GM19351 (cell line): ENCODE data around the gene PARD3B.
"Not testable (repeated sequence)": the region's sequence is repeated elsewhere in the genome, so short reads cannot be mapped to it uniquely, and the experiment has no call there.

Experiments
- ATAC-seq: cut with Tn5 transposase; IDR thresholded peaks from one replicate; pipeline ENCODE4 v1.9.1; 2021; ENCODE audit warnings: mild to moderate bottlenecking, moderate library complexity; ENCODE audit not compliant: unreplicated experiment

PARD3B gene

DNA sequence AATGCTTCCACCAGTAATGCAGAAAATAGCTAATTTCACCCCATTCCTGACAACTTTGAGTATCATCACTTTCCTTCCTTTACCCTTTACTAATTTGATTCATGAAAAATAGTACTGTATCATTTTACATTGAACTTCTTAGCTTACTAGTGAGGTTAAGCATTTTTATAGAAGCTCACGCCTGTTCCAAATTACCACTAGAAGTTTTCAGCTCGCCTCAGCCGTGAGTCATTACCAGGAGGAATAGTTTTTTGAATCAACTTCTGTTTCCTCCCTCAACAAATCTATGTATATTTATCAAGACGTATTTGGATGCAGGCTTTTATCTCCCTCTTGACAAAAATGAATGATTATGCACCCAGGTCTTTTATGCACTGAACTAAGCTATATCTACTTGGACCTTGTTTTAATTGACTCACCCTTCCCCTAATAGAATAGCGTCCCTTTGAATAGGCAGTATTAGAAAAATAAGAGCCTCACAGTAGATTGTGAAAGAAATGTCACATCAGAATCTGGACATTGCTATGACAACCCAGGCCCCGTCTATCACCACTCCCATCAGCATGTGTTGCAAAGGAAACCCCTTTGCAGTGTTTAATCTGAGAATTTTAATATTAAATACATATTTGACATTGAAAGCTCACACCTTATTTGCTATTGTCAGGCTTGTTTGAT is 929.6 kb downstream of the PARD3B start:
- ATAC-seq, result no peak

DNA sequence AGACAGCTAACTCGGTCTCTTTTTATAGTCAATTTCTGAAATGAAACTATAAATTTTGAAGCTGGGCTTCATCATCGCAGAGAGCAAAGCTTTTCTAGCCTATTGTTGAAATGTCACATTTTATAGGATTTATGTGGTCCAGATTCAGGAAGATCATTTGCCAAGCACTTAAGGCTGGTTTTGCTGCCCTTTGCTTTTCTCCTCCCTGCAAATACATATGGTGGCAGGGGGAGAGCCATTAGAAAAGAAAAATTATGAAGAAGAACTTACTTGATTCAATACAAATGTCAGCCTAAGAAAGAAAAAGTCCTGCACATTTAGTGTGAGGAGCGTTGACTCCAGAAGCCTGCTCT is 930.1 kb downstream of the PARD3B start:
- no peak for ATAC-seq

DNA sequence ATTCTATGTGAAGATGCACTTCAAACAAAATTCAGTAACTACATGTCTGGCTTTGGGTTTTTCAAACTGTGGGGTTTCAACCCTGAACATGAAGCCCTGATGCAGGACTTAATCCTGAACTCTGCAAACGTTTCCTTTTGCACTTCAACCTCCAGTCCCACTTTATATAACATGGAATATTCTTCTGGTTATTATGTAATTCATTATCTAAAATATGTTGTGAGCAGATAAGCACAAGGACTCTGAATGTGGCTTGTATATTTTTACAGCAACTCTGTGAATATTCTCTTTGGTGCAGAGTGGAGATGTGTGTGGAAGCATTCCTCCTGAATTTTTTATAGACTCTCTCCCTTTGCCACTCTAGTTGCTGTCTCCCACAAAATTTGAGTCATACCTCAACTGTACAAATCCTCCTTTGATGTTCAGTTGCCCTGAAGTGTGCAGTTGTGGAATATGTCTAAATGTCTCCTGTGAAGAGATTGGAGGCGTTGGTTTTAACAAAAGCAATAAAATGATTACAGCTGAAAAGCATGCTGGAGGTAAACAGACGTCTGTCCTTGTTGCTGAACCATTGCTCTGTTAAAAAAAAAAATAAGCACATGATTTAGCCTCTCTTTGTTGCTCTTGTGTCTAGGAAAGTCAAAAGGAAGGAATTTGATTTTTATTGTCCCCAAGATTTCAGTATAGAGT is 931.9 kb downstream of the PARD3B start:
- ATAC-seq, result no peak

DNA sequence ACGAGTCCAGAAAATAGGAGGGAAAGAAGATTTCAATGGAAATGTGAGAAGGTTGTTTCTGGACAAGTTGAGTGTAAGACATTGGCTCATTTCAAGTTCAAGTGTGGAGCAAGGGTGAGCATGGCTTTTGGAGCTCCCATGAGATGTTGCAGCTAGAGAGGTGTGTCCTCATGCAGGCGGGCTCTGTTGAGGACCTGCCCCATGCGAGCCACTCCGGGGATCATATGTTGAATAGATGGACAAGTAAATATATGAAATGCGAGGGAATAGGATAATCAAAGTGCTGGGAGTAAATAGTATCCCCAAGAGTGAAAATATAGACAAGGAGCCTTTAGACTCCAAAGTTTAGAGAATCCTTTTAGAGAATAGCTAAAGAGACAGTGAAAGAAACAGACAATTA is 936.6 kb downstream of the PARD3B start:
- ATAC-seq, result no peak

DNA sequence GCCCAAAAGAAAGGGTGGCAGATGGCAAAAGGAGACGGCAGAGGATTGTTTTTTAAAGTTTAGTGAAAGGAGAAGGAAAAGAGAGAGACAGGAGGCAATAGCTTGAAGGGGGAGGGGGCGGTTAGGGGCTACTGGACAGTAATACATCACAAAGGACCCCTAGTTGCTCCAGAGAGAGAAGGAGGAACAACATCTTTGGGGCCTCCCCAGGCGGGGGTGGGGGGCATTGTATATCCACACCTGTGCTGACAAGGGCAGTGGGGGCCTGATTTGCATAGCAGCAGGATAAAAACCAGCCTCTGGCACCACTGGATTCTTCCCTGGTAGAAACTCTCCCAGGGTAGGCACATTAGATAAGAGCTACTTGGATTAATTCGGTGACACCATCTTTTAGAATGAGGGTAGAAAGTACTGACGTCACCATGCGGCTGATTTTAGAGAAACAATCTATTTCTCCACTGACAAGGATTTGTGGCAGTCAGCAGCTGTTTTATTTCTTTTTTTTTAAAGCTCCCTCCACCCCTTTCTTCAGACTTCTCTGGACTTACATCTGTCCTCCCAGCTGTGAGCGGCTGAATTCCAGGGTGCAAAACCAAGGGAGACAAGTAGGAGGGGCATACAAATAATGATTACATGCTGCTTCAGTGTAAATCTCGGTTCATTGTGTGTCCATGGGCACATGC is 937.3 kb downstream of the PARD3B start:
- ATAC-seq, result no peak

DNA sequence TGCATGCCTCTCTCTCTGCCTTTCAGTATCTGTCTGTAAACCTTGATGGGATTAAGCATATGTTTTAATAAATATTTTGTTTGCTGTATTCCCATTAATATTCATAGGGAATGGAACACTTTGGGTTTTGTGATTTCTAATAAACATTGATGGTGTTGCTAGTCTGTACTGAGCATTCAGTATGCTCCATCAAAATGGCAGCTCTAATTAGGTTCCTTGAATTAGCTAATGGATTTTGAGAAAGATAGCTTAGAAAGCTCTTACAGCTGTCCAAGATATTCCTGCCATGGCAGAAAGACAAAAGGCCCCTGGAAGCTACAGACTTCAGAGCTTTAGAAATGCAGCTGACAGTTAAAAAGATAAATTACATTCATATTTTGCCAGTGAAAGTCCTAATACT is 937.8 kb downstream of the PARD3B start:
- no peak for ATAC-seq

DNA sequence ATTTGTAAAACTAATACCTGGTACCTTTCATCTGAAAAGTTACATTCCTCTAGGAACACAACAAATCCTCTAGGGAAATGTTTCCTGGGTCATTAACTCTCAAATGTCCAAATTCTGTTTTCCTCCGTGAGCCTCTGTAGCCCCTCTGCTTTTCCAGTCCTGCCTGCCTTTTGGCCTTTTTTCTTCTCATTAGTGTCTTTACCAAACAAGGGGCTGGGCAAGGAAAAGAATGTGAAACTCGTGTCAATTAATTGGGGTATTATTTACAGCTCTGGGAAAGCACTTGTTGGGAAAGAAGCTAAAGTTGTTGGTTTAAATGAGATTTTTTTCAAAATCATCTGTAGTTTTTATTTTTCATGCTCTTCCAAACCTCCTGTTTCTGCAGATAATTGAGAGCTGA is 938.9 kb downstream of the PARD3B start:
- no peak for ATAC-seq

DNA sequence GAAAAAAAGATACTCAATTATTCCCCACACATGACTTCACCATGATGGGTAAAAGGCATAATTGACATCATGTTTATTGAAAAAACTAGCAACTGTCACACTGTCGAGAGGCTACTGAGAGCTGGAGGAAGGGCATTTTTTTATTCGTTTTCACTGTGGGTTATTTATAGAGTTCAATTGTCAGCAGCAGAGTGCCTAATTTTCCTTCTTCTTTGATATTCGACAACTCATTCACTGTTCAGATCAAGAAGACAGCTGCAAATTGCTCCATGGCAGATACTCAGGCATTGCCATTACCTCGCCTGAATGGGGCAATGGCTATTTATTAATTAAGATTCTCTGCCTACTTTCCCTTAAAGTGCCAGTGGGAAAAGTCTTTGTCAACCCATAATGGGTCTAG is 939.5 kb downstream of the PARD3B start:
- ATAC-seq, result no peak

DNA sequence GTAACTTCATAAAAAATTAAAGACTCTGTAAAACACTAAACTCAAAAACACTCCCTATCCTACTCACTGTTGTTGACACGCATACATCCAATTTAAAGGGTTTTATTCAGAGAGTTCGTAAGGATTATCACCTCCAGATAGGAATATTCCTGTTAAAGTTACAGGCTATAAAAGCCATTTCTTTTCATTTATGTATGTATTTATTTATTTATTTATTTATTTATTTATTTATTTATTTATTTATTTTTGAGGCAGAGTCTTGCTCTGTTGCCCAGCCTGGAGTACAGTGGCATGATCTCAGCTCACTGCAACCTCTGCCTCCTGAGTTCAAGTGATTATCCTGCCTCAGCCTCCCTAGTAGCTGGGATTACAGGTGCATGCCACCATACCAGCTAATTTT is 948.3 kb downstream of the PARD3B start:
- ATAC-seq, result not testable (repeated sequence)

DNA sequence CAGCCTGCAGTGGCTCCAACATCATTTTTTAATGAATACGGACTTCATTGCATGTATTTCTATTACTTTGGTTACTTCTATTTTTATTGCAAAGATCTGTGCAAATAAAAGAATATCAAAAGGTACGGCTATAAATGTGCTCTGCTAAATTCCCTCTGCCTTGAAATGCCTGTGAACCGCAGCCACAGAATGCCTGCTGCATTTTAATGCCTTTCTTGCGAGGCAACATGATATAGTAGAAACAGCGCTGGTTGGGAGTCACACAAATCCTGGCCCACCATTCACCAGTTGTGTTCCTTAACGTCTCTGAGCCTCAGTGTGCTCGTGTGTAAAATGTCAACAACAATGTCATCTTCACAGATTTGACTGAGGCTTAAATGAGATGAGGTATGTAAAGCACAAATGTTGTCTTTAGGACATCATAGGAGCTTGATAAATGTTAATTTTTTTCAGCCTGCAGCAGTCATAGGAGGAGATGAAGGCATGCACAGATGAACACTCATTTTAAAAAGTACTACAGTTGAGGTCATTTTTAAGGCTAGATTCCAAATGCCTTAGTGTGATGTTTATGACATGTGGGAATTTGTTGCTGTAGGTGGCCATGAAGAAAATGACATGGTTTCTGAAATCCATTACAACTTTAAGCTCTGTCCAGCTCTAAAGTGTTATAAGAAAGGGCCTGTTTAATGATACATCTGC is 949.4 kb downstream of the PARD3B start:
- ATAC-seq, result no peak

DNA sequence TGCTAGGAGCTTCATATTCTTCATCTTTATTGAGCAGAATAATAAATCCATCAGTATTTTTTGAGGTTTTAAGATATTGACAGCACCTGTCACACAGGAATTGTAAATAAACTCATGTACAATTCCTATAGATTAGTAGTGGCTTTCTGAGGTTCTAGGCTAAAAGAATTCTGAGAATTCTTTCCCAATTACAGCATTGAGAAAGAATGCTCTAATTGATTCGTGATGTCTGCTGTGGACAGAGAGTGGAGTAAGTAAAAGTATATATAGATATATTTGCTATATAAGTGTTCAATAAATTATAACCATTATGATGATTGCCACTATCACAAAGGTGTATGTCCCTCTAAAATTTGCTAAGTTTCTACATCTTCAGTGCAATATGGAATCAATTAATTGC is 950.5 kb downstream of the PARD3B start:
- no peak for ATAC-seq

DNA sequence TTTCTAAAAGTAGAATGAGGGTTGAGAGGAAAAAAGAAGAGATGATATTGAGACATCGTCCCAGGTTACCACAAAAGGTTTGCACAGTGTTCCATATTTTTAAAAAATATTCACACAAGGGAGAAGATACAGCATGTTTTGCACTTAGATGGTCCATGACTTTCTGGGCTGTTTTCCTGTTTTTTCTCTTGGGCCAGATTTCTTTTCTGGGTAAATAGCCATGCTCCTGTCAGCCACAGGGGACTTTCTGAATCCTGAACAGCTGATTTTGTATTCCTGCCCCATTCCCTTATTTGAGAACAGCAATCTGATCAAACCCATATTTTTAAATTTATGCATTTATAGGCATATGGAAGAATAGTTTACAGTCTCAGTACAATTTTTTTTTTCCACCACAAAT is 951.1 kb downstream of the PARD3B start:
- ATAC-seq, result no peak

DNA sequence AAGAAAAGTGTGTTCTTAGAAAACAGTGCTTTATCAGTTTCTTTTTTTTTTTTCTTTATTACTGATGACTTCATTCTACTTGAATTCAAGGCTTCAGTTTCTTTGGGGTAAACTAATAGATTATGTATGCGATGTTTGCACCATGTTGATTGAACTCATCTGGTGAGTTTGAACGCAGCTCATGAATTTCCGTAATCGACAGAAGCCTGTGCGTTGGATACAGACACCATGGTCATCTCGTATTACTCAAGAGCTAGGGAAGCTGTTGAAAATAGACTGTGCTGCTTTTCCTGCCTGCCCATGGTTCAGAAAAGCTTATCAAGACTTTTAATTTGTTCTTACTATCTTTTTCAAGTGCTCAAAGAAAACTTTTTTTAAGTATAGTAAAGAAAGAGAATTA is 951.5 kb downstream of the PARD3B start:
- no peak for ATAC-seq

DNA sequence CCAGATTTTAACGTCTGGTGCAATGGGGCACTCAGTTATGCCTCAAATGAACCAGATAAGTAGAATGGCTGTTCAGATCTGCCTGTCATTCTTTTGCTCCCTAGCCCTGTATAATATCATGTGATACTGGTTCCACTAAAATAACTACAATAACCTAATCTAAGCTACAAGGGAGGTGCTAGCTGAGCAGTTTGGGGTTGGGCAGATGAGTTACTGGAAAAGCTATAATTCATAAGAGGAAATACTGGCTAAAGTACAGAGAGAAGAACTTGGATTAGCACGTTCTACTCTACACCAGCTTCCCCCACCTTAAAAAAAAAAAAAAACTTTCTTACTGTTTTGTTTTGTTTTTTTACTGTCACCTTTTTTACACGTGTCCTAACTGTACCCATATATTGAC is 953.7 kb downstream of the PARD3B start:
- no peak for ATAC-seq

DNA sequence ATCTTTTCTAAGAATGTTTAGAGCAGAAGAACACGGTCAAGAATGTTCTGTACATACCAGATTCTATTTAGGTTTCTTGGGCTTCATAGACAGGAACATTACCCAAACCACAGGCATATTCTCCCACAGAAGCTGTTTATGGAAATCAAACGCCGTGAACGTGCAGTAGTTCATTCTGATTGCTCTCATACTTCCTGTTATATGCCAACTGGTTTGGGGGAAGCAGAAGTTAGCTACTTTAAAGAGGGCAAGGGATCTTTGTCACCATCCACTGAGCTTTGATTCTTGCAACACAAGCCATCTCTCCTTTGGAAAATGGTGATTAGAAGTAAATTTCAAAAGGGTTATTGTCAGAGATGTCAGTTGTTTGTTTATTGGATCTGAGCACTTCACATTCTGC is 954.8 kb downstream of the PARD3B start:
- ATAC-seq, result no peak

DNA sequence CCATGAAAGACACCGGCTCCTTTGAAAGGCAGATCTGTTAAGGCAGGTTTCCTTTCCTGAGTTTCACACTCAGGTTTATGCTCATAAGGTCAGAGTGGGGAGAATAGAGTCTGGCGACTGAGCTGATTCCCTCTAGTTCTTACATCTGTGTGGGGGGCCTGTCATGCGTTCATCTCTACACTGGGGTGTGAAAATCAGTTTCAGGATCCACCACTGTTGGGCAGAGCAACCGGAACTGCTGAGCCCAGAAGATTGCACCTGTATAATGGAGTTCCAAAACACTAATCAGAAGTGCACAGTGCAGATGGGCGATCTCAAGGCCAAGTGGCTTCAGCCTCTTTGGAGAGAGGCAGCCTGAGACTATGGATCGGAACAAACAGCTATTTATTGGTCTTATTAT is 955.7 kb downstream of the PARD3B start:
- no peak for ATAC-seq

DNA sequence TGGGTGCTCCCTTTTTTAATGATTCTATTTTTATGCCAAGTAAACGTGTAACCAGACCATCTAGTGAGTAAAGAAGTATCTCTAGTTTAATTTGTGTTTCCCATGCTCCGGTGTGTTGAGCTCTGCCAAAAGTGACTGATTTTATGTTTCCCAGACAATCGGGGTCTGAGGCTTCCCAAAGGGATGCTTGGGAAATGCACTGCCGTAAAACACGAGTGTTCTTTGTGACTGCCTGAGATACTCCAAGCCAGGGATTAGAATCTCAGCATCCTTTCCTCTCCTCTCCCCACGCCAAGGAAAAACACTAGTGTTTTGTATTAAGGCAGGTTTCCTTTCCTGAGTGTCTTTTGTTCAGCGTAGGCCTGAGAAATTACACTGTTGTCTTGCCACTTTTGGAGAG is 956.6 kb downstream of the PARD3B start:
- ATAC-seq, result no peak

DNA sequence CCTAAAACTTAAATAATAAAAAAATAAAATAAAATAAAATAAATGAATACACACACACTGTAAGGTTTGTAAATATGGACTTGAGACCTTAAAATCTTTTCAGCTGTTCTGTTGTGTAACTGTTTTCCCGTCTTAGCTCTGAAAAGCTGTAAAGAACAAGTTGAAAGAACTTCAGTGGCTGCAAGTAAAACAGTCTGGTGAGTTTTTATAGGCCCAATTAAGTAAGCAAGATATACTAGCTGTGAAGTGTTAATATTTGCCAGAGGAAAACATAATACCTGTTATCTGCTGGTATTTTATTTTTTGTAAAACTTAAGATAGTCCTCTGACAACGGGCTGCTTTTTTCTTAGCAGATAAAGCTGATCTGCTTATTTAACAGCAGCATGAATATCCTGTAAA is 960.1 kb downstream of the PARD3B start:
- no peak for ATAC-seq

DNA sequence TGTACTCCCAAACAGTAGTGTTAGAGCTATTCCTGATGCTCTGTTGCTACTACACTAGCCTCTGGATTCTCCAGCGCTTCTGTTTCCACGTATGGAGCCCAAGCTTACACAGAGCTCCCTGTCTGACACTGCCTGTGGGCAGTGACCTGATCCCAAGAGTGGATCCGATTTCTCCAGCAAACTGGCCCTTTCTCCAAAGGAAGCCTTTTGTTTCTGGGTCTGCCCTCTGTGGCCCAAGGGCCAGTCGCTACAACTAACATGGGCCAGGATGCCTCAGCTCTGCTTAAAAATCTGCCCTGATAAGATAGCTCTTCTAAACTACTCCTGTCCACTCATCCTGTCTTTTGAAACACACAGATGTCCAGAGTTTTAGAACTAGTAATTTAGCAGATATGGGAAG is 964.4 kb downstream of the PARD3B start:
- no peak for ATAC-seq

DNA sequence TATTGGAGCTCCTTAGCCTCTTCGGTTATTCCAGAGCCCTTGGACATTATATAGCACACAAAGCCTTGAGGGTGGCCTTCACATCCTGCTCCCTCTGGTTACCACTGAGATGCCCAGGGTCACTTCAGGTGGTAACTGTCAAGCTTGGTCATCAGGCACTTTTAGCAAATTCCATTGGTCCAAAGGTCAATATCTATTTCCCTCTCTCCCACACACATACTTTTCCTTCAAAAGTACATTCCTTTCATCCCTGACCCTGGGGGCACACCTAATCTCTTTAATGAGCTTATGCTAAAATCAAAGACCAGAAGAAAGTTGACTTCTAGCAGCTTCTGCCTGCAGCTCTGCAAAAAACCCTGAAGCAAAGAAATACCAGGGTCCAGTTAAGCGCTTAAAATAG is 965.1 kb downstream of the PARD3B start:
- no peak for ATAC-seq

DNA sequence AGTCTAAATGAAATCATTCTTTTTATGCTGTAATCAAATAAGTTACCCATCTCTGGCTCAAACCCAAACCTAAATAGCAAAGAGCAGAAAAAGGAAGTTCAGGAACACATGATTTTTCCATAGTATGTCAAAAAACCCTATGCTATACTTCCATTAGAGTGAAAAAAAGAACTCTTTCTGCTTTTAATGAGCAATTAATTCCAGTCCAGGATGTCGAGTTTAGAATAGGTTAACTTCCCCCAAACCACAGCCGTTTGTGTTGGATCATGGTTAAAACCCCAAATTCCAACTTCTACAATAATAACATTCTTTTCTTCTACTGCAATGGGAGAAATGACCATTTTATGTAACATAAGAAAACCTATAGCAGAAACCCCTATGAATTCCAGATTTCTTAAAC is 965.9 kb downstream of the PARD3B start:
- ATAC-seq, result no peak

DNA sequence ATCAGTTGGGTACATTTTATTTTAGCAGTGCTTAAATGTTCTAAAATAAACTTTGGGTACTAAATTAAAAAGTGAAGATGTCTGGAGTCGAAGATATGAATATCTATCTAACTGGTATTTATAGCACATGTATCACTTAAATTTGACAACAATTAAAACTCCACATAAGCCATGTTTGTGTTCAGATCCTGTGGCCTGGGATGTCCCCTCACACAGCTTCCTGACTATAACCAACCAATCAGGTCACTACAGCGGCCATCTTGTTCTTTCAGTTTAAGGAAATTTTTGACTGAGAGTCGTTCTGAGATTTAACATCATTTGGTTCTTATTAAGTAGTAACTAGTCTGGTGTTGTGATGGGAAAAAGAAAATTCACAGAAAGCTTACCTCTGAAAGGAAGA is 966.4 kb downstream of the PARD3B start:
- no peak for ATAC-seq
